NCI-H128 (cell line): ENCODE results near the gene CD53.

ENCODE experiments used
- DNase-seq: peaks from one replicate; lab custom pipeline; 2025; ENCODE audit not compliant: unreplicated experiment; lab: John Stamatoyannopoulos, UW

Gene CD53

DNA sequence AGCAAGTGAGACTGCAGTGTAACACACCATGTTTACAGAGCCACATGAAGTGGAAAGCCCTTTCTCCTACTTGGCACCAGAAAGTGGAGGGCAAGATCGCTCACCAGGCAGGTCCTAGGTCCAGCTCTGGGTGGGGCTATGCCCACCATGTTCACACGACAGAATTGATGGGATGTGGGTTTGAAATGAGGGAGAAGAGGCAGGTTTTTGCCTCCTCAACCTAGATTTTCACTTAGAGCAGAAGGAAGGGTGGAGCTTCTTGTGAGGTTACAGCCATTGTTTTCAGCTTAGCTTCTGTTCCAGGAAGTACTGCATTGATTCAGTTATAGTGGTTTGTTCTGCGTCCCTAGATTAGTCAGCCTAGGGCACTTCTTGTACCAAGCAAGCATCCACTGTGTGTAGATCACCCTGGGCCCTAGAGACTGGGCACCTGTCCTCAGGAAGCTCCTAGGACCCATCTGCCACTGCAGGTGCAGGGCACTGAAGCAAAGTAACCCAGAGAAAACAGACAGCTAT lies 2.3 kb downstream of the CD53 start:
- no peak for DNase-seq

GRCh38 chr1:110876748-110877341 lies 3.9 kb downstream of the CD53 start:
- no peak for DNase-seq

GRCh38 chr1:110877364-110877763 lies 4.4 kb downstream of the CD53 start:
- DNase-seq = no peak

DNA sequence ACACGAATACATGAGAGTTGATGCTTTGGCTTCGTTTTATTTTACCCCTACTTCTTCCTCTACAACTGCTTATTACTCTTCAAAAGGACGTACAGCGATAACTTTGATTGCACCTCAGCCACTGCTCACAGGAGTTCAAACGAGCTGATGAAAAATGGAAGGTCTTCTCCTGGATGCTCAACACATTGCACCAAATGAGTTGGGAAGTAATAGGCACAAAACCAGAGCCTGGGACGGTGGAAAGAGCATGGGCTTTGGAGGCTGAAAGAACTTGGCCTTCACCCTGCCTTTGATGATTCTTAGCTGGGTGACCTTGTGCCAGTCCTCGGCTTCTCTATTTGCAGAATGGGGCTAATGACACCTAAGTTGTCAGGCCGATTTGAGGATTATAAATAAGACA lies 4.8 kb downstream of the CD53 start:
- DNase-seq = no peak

DNA sequence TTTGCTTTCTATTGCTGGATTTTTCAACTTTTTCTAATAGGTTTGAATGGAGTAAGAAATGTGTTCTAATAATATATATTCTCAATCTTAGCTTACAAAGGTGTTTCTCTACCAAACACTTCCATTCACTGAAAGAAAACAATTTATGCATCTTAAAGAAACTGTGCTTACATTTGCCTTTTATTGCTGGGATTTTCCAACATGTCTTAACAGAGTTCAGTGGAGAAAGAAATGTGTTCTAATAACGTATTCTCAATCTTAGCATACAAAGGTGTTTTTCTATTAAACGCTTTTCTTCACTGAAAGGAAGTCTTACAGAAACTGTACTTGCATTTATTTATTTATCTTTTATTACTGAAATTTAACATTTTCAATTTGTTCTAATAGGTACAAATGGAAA lies 5.6 kb downstream of the CD53 start:
- no peak for DNase-seq

- no peak for DNase-seq
Observed at GRCh38 chr1:110878993-110879392, 6.0 kb downstream of the CD53 start.

- no peak for DNase-seq
Observed at GRCh38 chr1:110879758-110880606, 7.0 kb downstream of the CD53 start.

DNA sequence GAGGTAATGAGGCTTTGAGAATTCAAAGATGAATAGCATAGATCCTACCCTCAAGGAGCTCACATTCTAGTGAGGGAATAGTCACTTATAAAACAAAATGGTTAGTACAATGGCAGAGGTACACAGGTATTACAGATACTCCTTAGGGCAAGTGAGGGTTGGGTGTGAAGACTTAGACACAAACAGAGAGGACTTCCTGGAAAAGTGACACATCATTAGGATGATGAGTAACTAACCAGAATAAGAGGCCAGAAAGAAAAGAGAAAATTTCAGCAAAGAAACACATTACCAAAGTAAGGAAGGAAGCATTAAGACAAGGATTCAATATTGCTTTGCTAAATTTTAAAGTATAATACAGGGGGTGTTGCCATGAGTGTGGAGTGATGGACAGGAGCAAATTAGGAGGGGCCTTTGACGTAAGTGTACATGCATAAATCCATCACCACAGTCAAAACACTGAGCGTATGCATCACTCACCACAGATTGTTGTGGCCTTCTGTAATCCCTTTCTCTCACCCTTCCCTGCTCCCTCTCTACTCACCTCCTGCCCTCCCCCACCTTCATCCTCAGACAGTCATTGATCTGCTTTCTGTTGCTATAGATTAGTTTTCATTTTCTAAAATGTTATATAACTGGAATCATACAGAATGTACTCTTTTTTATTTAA lies 7.9 kb downstream of the CD53 start:
- DNase-seq = no peak

- DNase-seq = no peak
Observed at GRCh38 chr1:110888049-110888448, 15.1 kb downstream of the CD53 start.

GRCh38 chr1:110888641-110889040 lies 15.7 kb downstream of the CD53 start:
- DNase-seq = no peak

DNA sequence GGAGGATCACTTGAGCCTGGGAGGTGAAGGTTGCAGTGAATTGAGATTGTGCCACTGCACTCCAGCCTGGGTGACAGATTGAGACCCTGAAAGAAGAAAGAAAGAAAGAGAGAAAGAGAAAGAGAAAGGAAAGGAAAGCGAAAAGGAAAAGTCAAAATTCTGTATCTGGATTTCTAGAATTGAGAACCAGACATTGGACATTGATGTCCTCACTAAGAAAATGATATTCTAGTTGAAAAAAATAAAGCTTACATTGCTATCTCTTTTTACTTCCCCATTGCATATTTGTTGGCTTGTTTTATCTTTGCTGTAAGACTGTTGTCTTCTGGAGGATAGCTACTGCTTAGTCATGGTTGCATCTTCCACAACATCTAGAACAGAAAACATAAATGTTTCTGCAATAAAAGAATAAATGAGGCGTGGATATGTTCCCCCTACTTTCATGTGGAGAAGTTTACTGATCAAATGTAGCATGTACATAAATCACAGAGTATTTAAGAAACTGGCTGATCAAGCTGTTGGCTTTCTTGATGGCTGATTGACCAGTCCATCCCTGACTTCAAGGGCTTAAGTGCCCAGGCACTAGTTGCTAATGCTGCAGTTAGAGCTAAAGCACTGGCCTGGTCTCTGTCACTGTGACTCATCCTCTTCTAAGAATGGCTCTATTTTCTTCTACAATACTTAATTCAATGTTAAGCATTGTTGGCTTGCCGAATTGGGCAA lies 17.7 kb downstream of the CD53 start:
- DNase-seq = no peak

DNA sequence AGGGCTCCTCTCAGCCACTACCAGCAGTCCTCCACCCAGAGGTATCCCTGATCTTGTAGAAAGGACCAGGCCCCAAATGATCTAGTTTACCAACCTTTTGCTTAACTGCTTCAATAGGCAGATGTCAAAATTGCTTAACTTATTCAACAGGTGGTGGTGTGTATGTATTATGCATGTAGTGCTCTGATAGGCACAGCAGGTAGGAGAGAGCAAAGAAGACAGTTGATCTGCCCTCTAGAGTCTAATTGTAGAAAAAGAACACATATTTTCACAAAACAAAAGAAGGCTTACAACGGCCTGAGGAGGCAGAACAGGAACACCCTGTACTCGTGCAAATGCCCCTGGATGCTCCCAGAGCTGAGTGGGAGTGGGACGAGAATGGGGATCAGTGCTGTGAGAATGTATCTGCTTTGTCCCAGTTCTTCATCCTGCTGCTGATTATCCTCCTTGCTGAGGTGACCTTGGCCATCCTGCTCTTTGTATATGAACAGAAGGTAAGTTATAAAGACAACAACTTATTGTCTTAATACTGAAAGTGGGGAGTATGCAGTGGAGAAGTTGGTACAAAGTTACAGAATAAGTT lies 21.1 kb downstream of the CD53 start:
- DNase-seq = no peak

GRCh38 chr1:110896090-110896489 lies 23.1 kb downstream of the CD53 start:
- no peak for DNase-seq

- DNase-seq = no peak
Observed at GRCh38 chr1:110897681-110898080, 24.7 kb downstream of the CD53 start.

DNA sequence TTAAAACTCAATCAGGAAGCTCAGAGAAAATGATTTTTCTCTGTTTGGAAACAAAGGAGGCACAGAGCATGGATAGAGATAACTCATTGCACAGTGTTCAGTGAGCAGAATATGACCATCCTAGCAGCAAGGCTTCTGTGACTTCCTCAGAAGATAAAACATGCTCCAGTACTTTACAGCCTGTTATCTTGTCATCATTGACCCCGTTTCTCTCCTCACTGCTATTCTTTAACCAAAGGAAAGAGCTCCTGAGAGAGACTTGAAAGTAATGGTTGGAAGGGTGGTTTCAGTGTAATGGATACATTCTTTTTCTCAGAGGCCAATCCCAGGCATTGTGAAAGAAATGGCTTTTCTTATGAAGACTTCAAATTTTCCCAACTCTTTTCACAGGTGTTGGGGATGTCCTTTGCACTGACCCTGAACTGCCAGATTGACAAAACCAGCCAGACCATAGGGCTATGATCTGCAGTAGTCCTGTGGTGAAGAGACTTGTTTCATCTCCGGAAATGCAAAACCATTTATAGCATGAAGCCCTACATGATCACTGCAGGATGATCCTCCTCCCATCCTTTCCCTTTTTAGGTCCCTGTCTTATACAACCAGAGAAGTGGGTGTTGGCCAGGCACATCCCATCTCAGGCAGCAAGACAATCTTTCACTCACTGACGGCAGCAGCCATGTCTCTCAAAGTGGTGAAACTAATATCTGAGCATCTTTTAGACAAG lies 25.9 kb downstream of the CD53 start:
- DNase-seq = no peak

GRCh38 chr1:110899458-110899843 lies 26.5 kb downstream of the CD53 start:
- DNase-seq = no peak

DNA sequence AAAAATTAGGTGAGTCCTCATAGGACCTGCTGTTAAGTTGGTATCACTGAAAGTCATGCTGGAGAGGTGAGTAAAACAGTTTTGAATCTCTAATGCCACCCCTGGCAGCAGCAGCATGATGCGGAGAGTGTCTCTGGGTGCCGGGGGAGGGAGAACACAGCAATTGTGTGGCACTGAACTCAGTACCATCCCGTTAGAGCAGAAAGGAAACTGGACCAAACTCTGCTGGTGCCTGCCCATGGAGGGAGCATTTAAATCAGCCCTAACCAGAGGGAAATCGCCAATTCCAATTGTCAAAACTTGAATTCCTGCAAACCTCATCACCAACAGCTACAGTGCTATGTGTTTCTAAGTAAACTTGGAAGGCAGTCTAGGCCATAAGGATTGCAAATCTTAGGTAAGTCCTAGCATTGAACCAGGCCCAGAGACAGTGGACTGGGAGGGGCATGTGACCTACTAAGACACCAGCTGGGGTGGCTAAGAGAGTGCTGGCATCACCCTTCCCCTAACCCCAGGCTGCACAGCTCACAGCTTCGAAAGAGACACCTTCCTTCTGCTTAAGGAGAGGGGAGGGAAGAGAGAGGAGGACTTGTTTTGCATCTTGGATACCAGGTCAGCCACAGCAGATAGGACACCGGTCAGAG lies 30.0 kb downstream of the CD53 start:
- DNase-seq = no peak

GRCh38 chr1:110903853-110904500 lies 31.0 kb downstream of the CD53 start:
- no peak for DNase-seq

- DNase-seq = no peak
Observed at GRCh38 chr1:110912784-110913183, 39.8 kb downstream of the CD53 start.
